ENCODE results near the gene HEXIM1.
A peak's percentile ranks its signal among the peaks of the same experiment; 100 is the strongest.

HEXIM1 gene

GRCh38 chr17:45148183-45149036 is at the start of gene HEXIM1:
TSS of gene HEXIM1 (plus strand) at chr17:45148475. CDS start at chr17:45149191, 716 bp downstream.
- DNase-seq (ENCODE audit: low read depth), result peak; percentile 100

DNA sequence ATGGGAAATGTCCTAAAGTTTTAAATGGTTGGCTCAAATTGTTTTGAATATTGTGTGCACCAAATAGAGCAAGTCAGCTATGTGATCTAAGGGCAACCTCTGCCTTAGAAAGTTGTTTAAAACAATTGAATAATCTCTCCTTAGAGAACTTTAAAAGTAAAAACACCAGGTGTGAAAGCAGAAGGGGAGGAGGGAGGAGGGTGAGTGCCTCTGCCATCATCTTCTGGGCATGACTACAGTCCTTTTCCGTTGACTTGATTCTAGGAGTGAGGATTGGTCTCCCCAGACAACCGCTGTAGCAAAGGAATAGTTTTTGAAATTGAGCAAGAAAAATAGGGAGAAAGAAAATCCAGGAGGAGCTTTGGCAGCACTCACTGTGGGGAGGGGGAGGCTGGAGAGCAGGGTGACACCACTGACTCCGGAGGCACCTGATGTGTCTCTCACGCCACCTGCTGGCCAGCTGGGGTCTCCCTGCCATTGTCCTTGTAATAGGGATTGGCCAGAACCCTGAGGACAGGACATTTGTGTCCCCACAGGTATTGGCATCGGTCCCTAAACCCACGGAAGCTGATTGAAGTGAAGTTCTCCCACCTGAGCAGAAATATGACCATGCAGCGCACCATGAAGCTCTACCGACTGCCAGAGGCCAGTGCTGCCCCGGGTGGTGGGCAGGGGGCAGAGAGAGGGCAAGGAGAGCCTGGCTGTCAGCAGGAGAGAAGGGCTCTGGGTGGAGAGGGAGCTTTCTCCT is 49.2 kb upstream of the HEXIM1 start:
- DNase-seq (ENCODE audit: low read depth), result peak; percentile 78

DNA sequence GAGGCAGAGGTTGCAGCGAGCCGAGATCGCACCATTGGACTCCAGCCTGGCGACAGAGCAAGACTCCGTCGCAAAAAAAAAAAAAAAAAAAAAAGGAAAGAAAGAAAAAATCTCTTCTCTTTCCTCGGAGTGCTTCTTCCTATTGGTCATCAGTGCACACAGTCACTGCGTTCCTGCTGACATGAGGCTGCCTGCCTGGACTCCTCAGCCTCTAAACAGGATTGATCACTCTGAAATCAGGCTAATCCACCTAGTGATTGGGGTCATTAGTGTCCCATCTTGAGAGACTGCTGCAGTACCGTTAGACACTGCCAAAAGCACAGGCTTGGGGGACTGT is 46.8 kb upstream of the HEXIM1 start:
- no peak for DNase-seq (ENCODE audit: low read depth)

DNA sequence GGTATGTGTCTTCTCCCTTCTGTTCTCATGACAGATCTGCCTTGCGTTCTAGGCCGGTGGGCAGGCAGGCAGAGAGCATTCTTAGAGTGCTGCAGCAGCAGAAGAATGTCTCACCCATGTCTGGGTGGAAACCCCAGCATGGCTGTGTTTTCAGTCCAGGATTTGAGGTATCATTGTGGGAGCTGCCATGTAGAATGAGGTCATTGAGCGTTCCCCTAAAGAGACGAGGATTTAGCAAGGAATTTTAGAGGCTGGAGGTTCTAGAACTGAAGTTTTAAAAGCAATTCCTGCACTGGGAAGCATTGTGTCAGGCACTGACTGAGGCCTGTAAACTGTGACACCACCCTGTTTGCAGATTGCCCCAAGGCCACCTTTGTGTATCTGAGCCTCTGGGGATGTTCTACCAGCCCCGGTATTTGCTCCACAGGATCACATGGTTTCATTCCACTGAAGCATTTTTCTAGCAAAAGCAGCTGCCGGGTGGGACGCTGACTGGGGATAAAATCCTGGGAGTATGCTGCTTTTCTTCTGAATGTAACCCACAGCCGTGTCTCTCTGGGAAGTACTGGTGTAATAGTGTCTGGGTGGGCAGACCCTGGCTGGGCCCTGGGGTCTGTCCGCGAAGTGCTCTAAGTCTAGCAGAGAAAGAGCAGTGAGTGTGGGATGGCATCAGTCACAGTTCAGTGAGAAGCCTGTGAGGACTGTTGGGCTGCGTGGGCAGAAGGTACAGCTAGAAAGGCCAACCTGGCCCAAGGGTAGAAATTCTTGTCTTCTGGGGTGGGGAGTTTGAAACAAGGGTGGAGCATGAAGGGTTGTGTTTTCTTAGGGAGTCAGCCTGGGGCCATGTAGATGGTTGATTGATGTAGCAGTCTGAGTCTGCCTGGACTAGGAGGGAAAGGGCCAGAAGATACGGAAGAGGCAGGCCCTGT is 46.1 kb upstream of the HEXIM1 start:
- DNase-seq (ENCODE audit: low read depth), result peak; percentile 25

GRCh38 chr17:45102856-45103255 is 45.4 kb upstream of the HEXIM1 start:
- no peak for DNase-seq (ENCODE audit: low read depth)

DNA sequence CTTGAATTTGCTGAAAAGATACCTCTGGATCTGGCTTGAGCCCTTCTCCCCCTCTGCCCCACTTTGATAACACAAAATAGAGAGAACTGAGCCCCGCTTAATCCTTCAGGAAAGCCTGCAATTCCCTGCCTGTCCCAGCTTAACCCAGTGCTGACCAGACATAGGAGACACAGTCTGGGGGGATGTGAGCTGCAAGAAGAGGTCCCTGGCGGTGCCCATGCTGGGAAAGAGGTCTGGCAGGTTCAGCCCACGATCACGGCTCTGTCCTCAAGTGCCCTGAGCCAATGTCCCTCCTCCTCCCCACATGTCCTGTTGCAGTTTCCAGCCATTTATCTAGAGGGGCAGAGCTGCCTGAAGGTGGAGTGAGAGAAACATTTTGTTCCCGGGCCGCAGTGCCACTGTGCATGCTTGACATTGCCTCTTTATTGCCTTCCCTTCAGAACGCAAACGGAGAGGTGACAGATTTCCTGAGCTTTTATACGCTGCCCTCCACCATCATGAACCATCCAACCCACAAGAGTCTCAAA is 44.9 kb upstream of the HEXIM1 start:
- no peak for DNase-seq (ENCODE audit: low read depth)

DNA sequence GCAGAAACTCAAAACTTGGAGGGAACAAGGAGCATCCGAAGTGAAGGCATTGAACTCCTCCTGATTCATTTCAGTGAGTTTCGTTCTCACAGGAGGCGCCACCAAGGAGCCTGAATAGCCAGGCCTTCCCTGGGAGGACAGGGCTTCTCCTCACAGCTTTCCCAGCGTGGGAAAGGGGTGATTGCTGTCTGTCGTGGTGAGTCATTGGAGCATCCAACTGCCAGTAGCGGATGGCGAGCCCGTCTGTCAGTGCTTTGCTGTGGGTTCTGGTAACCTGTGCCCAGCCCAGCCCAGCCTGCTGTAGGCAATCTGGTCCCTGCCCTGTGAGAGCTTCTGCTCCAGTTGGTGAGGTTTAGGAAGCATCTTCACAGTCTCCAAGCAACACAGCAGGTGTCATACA is 44.2 kb upstream of the HEXIM1 start:
- DNase-seq (ENCODE audit: low read depth), result no peak

DNA sequence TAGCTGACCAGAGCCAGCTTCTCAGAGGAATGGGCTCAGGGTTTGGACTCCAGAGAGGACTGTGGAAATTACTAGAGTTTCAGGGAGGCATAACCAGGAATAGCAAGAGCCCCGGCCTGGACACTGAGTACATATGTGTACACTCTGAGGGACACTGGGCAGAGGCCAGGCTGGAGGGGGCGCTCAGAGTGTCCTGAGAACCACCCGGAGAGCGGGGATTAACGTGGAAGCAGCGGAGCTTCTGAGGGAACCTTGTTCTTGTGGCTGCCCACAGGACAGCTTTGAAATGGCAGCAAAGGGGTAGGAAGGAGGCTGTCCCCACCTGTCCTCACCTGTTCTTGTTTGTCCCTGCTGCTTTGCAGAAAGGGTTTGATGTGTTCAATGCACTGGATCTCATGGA is 43.8 kb upstream of the HEXIM1 start:
- no peak for DNase-seq (ENCODE audit: low read depth)

DNA sequence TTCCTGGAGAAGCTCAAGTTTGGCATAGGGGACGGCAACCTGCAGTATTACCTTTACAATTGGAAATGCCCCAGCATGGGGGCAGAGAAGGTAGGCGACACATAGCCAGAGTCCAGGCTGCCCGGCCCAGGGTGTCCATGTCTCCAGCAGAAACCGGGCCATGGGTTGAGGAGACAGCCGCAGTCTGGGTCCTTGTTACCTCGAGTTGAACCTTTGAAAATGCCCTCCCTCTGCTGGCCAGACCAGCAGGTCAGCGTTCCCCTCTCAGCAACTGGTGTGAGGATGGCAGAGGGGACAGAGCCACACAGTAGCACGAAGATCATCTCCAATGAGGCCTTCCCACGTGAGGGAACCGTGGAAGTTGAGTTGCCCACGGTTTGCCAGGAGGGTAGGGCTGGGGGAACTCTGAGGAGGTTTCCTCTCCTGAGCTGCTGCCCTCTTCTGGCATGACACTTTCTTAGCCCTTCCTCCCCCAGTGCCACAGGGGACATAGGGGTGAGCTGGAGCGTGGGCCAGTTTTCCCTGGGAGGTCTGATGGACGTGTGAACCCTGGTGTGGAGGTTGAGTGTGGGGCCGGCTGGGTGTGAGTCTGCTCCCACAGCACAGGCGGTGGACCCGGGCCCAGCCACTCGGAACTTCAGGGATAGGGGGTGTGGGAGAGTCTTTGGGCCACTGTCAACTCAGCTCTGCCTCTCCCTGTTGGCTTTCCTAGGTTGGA is 43.2 kb upstream of the HEXIM1 start:
- no peak for DNase-seq (ENCODE audit: low read depth)

GRCh38 chr17:45106096-45106495 is 42.2 kb upstream of the HEXIM1 start:
- DNase-seq (ENCODE audit: low read depth), result no peak

DNA sequence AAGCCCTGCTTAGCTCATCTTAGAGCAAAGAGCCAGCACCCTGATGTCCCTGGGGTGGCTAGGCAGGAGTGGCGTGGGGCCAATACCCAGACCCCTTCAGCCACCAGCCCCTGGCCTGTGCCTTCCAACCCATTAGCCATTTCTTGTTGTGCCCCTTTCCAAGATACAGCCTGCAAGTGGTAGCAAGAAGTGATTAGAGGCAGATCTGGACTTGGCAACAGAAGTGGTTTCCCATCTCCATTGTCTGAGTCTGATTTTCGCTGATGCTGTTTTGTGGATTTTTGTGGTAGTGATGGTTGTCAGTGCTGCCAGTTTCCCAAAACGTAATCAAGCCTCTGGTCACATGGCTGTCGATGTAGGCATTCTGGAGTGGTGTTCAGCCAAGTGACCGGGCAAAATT is 41.7 kb upstream of the HEXIM1 start:
- DNase-seq (ENCODE audit: low read depth), result peak; percentile 34

DNA sequence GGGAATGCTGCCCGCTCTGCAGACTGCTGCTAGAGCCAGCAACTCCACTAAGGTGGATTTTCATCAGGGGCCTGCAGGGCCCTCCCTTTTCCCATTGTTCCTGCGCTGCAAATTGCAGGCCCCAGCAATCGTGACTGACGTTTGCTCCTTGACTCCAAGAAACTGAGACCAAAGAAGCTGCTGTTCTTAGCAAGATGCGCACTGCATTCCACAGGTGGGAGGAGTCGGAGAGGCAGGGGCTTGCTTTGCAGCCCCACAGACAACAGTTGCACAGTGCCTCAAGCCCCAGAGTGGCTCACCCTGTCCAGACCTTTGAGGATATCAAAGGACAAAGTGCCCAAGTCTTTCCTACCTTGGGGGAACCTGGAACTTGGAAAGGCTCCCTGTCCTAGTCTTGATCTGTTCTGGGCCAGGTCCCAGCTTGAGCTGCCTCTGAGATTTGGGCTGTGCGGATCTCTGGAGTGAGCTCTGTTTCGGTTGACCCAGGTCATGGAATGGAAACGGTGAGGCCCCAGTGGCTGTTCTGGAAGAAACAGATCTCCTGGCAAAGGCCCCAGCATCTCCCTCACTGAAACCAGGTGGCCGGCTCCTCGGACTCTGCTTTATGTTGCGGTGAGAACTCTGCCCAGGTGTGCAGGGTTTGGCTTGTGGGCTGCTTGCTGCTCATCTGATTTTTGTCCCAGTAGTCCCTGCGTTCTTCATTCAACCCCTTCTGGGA is 40.8 kb upstream of the HEXIM1 start:
- no peak for DNase-seq (ENCODE audit: low read depth)

- DNase-seq (ENCODE audit: low read depth), result no peak
Observed at GRCh38 chr17:45108051-45108450, 40.2 kb upstream of the HEXIM1 start.

DNA sequence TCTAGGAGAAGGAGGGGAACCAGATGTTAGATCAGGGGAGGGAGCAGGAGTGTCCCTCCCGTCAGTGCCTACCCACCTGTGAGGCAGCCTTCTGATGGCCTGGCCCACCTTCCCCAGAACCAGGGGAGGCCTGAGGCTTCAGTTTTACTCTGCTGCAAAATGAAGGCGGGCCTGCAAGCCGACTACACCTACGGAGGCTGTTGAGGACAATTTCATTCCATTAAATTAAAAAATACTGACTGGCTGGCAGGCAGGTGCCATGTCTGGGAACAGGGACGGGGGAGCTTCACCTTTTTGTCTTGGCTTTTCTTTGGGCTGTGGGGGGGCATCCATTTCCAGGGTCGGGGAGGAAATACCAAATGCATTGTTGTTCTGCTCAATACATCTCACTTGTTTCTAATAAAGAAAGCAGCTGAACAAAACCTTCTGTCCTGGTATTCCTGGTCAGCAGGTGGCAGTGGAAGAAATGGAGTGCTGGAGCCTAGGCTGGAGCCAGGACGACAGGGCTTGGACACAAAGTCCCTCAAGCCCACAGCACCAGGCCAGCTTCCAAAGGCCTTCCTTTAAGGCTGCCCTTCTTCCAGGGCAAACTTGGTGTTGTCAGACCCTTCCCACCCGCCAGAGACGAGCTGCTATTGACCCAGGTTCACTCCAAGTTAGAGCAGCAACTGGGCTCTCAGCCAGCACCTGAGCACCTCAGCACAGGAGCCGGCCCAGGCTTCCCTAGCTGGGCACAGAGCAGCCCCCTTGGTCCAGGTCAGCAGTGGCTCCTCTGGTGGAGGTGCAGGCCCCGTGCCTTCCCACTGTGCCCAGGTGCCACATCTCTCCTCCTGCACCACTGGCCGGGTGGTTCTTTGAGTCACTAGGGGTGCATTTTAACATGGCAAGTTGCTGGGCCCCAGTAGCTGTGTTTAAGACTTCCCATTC is 39.4 kb upstream of the HEXIM1 start:
- DNase-seq (ENCODE audit: low read depth), result no peak

DNA sequence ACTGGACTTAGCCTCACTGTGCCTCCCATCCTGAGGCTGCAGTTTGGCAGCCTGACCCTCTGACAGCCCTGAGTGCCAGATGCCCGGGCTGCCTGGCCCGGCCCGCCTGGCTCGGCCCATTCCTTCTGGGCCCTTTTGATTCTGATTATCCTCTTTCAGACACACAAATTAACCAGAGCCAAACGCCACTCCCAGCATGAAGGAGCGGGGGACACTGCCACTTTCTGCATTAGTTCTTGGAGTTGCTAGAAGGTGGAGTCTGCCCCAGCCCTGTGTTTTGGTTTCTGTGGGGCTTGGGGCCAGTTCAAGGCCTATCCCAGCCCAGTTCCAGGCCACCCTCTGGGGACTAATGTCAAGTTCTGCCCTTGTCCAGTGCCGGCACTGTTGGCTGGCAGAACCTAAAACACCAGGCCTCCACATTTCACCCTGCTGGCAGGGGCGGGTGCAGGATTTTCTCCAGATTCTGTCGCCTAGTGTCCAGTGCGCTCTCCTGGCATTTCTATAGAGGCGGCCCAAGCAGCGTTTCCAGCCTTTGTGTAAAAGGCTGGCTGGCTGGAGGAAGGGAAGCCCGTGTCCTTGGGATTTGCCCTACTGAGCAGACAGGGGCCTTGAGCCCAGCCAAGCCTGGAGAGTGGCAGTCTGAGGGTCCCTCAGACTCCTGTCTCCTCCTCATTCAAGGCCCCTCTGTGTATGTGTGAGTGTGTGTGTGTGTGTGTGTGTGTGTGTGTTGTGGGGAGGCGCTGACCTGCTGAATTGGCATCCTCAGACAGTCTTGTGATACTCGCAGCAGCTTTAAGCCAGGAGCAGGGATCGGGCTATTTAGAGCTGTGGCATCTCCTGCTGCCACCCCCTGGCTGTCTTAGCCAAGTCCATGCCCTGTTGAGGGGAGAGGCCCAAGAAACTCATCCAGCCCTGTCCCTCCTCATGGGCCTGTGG is 37.3 kb upstream of the HEXIM1 start:
- peak; percentile 76 for DNase-seq (ENCODE audit: low read depth)

GRCh38 chr17:45111850-45112249 is 36.4 kb upstream of the HEXIM1 start:
- no peak for DNase-seq (ENCODE audit: low read depth)

GRCh38 chr17:45112559-45113423 is 35.5 kb upstream of the HEXIM1 start:
- DNase-seq (ENCODE audit: low read depth), result no peak

DNA sequence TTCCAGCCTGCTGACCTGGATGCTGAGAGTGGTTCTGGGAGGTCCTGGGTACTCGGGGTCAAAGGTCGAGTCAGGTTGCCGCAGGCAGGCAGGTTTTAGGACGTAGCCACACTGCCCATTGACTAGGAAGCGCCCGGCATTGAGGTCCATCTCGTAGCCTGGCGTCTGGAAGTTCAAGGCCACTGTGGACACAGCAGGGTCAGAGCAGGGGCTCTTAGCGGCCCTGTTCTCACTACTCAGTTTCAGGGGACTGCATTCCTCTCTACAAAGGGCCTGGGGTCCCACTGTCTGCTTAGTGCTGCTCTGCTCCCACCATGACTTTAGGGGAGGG is 34.9 kb upstream of the HEXIM1 start:
- DNase-seq (ENCODE audit: low read depth), result no peak
